ENCODE measurements around the gene FBXW11.

Gene FBXW11

DNA sequence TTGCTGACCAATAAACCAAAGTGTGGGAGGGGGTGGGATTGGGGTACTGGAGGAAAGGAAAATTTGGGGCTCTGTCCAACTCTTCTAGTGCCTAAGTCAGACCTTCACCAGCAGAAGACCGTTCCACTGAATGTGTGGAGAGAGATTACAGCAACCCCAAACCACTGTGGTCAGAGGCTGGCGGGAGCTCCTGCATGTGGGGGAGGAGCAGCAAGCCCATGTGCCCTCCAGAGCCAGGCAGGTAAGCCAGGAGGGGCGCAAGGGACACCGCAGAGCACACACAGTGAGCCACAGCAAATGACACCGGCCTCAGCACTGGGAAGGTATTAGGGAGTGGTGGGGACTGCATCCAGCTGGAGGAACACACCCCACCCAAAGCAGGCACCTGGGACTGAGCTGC is 158.0 kb downstream of the FBXW11 start:
- Mint-ChIP-seq H3K36me3 (ENCODE audit: low read depth) (peaks cover 11% of the 10 kb centered on the region), H3K4me1 (ENCODE audit: low read depth) (peaks cover 24% of the 10 kb centered on the region), H3K4me3 (no peak overlapping the region), H3K27me3 (no peaks in the 10 kb centered on the region), H3K27ac (no peak overlapping the region), H3K9me3 (no peaks in the 10 kb centered on the region)
- intact Hi-C loops (cut with micrococcal nuclease): loop anchor here (10.0 kb wide), 1 partner anchor 364 kb away; no protein-coding TSS in a partner anchor

DNA sequence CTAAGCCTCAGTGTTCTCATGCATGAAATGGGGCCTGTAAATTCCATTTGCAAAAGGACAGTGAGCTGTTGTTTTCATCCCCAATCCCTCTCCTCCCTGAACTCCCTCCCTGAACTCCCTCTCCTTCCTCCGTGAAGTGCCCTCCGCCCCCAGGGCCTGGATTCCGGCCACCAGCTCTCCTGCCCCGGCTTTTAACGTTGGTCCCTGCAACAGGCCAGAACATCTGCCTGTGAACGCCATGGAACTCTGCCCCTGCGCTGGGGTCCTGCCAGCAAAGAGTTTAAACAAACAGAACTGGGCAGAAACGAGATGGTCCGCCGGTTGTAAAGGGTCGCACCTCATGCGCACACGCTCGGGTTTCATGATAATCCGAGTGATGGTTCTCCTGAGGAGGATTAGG is 158.4 kb downstream of the FBXW11 start:
- intact Hi-C loops (cut with micrococcal nuclease): loop anchor here (10.0 kb wide), 1 partner anchor 363 kb away; no protein-coding TSS in a partner anchor
- H3K27me3 Mint-ChIP-seq: no peaks in the 10 kb centered on the region
- H3K36me3 Mint-ChIP-seq (ENCODE audit: low read depth): peaks cover 11% of the 10 kb centered on the region
- H3K27ac Mint-ChIP-seq: no peak overlapping the region
- H3K4me3 Mint-ChIP-seq: no peak overlapping the region
- H3K4me1 Mint-ChIP-seq (ENCODE audit: low read depth): peaks cover 25% of the 10 kb centered on the region
- no peaks in the 10 kb centered on the region for H3K9me3 Mint-ChIP-seq

- Mint-ChIP-seq H3K4me1 (ENCODE audit: low read depth) (peaks cover 25% of the 10 kb centered on the region), H3K4me3 (no peak overlapping the region), H3K9me3 (no peaks in the 10 kb centered on the region), H3K36me3 (ENCODE audit: low read depth) (peaks cover 11% of the 10 kb centered on the region), H3K27ac (peak overlapping the region; percentile 22), H3K27me3 (peaks cover under 1% of the 10 kb centered on the region)
- intact Hi-C loops (cut with micrococcal nuclease): loop anchor here (10.0 kb wide), 1 partner anchor 362 kb away; no protein-coding TSS in a partner anchor
These were observed 159.4 kb downstream of the FBXW11 start for GRCh38 chr5:171847026-171847425.

DNA sequence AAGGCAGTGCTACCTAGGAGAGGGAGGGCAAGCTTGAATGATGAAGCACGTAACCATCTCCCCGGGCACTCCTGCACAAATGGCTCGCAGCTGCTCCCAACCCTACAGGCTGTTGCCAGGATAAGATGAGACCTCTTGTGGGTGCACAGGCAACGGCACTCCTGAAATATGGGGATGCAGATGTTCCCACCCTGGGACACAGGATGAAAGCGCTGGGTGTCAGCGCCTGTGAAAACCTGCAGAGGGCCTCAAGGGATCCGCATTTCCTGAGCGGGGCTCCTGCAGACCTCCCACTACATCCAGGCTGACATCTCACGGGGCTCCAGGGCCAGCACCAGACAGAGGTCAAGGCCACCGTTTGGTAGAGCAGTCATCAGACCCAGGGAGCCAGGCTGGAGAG is 160.1 kb downstream of the FBXW11 start:
- intact Hi-C loops (cut with micrococcal nuclease): loop anchor here (10.0 kb wide), 1 partner anchor 362 kb away; no protein-coding TSS in a partner anchor
- H3K27me3 Mint-ChIP-seq: peaks cover 4% of the 10 kb centered on the region
- H3K9me3 Mint-ChIP-seq: no peaks in the 10 kb centered on the region
- peaks cover 31% of the 10 kb centered on the region for H3K4me1 Mint-ChIP-seq (ENCODE audit: low read depth)
- no peak overlapping the region for H3K27ac Mint-ChIP-seq
- H3K4me3 Mint-ChIP-seq: no peak overlapping the region
- H3K36me3 Mint-ChIP-seq (ENCODE audit: low read depth): peaks cover 11% of the 10 kb centered on the region

DNA sequence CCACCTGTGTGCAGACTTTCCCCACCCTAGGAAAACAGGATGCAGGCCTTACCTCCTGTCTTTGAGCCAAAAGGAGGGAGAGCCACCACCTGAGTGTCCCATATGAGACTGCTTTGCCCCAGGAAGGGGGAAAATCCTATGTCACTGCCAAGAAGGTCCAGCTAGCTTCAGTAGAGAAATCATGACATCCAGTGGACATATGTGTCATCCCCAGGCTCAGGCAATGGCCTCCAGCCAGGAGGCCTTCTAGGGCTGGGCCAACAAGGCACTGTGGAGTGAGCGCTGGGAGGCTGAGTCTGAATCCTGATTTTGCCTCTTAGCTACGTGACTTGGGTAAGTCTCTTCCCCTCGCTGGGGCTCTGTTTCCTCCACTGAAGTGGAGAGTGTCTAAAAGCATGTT is 160.6 kb downstream of the FBXW11 start:
- Mint-ChIP-seq H3K27me3 (peaks cover 4% of the 10 kb centered on the region), H3K4me3 (no peak overlapping the region), H3K27ac (peak overlapping the region; percentile 54), H3K4me1 (ENCODE audit: low read depth) (peaks cover 35% of the 10 kb centered on the region), H3K36me3 (ENCODE audit: low read depth) (peaks cover 11% of the 10 kb centered on the region), H3K9me3 (no peaks in the 10 kb centered on the region)
- intact Hi-C loops (cut with micrococcal nuclease): loop anchor here (10.0 kb wide), 1 partner anchor 361 kb away; no protein-coding TSS in a partner anchor

DNA sequence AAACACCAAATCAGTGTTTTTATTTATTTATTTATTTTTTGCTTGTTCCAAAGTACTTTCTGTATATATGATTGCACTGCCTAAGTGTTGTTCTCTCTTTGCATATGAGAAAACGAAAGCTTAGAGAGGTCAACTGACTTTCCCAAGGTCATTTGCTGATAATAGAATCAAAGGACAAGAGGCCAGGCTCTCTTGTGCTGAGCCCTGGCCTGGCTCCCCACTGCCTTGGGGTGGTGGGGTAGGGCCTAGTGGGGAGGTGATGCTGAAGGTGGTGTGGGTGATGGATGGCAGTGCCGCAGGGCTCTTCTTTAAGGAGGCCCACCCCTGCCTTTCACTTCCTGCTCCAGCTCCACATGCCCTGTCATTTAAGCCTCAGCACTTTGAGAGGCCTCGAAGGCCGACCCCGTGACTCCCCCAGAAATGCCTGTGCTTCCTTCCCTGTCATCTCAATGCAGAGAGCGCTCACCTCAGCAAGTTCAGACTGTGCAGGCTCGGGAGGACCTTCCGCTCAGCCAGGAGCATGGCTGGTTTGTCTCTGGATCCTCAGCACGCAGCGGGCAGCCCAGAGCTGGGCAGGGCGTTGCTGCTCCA is 161.3 kb downstream of the FBXW11 start:
- peaks cover 43% of the 10 kb centered on the region for H3K4me1 Mint-ChIP-seq (ENCODE audit: low read depth)
- H3K27me3 Mint-ChIP-seq: peaks cover 4% of the 10 kb centered on the region
- peaks cover 11% of the 10 kb centered on the region for H3K36me3 Mint-ChIP-seq (ENCODE audit: low read depth)
- intact Hi-C loops (cut with micrococcal nuclease): loop anchor here (10.0 kb wide), 1 partner anchor 360 kb away; no protein-coding TSS in a partner anchor
- H3K27ac Mint-ChIP-seq: peak overlapping the region; percentile 54
- H3K9me3 Mint-ChIP-seq: no peaks in the 10 kb centered on the region
- H3K4me3 Mint-ChIP-seq: no peak overlapping the region

DNA sequence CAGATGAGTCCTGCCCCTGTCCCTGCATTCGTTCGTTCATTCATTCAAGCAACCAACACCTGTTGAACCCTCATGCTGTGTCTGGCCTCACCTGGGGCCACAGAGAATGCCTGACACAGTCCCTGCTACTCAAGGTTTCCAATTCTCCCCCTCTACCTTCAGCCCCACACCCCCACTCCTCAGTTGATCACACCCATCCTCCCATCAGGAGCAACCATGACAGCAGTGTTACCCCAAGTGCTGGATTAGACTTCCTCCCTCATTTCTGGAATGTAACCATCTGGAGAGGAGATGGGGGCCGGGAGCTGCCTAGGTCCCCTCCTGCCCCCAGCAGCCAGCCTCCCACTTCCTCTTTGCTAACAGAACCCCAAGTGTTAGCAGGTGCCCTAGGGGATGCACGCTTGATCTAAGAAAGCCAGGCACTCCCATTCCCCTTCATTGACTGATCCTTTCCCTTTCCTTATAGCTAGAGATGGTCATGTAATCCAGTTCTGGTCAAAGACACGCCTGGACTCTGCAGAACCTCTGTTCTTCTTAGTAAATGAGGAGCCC is 163.6 kb downstream of the FBXW11 start:
- H3K4me1 Mint-ChIP-seq (ENCODE audit: low read depth): peaks cover 61% of the 10 kb centered on the region
- no peak overlapping the region for H3K27ac Mint-ChIP-seq
- peaks cover 5% of the 10 kb centered on the region for H3K36me3 Mint-ChIP-seq (ENCODE audit: low read depth)
- intact Hi-C loops (cut with micrococcal nuclease): loop anchor here (10.0 kb wide), 1 partner anchor 358 kb away; no protein-coding TSS in a partner anchor
- H3K27me3 Mint-ChIP-seq: peaks cover 4% of the 10 kb centered on the region
- no peaks in the 10 kb centered on the region for H3K9me3 Mint-ChIP-seq
- no peak overlapping the region for H3K4me3 Mint-ChIP-seq

DNA sequence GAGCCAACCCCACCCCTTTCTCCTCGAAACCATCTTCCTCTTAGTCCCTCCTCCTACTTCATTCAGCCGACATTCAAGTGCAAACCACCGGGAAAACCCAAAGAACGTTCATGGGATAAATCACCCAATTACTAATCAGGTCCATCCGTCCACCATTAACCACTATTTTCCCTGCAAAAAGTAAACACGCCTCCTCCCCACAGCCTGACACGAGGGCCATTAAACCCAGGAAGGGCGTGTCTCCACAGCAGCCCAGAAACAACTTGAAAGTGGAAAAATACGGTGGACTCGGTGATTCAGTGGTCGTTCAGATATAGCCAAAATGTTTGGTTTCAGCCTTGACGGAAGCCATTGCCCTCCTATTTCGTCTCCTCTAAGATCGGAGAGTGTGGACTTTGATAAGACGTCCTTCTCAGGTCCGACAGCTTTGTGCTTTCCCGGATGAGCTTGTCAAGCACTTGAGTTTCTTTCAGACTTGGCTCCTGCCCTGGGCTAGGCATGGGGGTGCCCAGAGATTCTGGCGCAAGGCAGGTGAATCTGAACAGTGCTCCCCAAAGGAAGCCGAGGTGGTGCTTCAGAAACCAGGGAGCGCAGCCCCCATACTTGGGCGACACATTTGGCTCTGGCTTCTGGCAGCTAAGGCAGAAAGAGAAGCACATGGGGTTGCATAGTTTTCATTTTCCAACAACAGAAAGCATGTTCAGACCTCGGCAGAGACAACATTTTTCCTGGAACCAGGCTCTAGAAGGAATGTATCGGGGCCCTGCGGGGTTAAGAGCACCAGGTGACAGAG is 164.3 kb downstream of the FBXW11 start:
- H3K9me3 Mint-ChIP-seq: no peaks in the 10 kb centered on the region
- H3K27me3 Mint-ChIP-seq: peaks cover 4% of the 10 kb centered on the region
- peaks cover 61% of the 10 kb centered on the region for H3K4me1 Mint-ChIP-seq (ENCODE audit: low read depth)
- intact Hi-C loops (cut with micrococcal nuclease): loop anchor here (10.0 kb wide), 1 partner anchor 357 kb away; no protein-coding TSS in a partner anchor
- peak overlapping the region; percentile 16 for H3K27ac Mint-ChIP-seq
- H3K4me3 Mint-ChIP-seq: no peak overlapping the region
- H3K36me3 Mint-ChIP-seq (ENCODE audit: low read depth): no peaks in the 10 kb centered on the region

- H3K4me3 Mint-ChIP-seq: peak overlapping the region; percentile 45
- intact Hi-C loops (cut with micrococcal nuclease): loop anchor here (10.0 kb wide), 1 partner anchor 356 kb away; no protein-coding TSS in a partner anchor
- no peaks in the 10 kb centered on the region for H3K9me3 Mint-ChIP-seq
- H3K36me3 Mint-ChIP-seq (ENCODE audit: low read depth): no peaks in the 10 kb centered on the region
- H3K27me3 Mint-ChIP-seq: peaks cover 4% of the 10 kb centered on the region
- peaks cover 61% of the 10 kb centered on the region for H3K4me1 Mint-ChIP-seq (ENCODE audit: low read depth)
- H3K27ac Mint-ChIP-seq: peak overlapping the region; percentile 88
These were observed 165.5 kb downstream of the FBXW11 start for GRCh38 chr5:171840711-171841522.

DNA sequence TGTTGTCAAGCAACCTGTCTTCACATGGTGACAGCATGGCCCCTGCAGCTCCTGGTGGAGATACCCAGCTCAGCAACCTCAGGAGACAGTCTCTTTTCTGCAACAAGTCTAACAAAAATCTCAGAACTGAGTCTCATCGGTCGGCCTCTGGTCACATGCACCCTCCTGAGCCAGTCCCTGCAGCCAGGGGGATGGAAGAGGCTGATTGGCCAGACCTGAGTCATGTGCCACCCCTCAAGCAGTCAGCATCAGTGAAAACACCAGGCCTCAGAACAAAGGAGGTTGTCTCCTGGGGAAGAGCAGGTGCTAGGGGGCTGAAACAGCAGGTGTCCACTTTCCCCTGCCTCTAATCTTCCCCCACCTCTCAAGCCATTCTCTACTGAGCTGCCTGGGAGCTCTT is 166.4 kb downstream of the FBXW11 start:
- Mint-ChIP-seq H3K9me3 (no peaks in the 10 kb centered on the region), H3K4me3 (no peak overlapping the region), H3K4me1 (ENCODE audit: low read depth) (peaks cover 53% of the 10 kb centered on the region), H3K27me3 (peaks cover 4% of the 10 kb centered on the region), H3K36me3 (ENCODE audit: low read depth) (no peaks in the 10 kb centered on the region), H3K27ac (peak overlapping the region; percentile 88)
- intact Hi-C loops (cut with micrococcal nuclease): loop anchor here (10.0 kb wide), 1 partner anchor 355 kb away; no protein-coding TSS in a partner anchor

DNA sequence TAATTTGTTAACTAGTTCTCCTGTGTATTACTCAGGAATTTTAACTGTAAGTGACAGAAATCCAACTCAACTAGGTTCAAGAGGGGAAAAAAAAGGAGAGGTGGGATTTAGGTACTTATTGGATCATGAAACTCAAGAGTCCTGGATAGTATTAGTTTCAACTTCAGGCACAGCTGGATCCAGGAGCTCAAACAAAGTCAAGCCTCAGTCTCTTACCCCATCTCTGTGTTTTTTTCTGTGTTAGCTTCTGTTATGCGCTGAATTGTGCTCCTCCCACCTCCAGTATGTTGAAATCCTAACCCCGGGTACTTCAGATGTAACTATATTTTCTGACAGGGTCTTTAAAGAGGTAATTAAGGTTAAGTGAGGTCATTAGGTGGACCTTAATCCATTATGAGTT is 167.3 kb downstream of the FBXW11 start:
- H3K27me3 Mint-ChIP-seq: peaks cover 4% of the 10 kb centered on the region

GRCh38 chr5:171838066-171838465 is 168.4 kb downstream of the FBXW11 start:
- Mint-ChIP-seq H3K27ac (no peak overlapping the region), H3K4me1 (ENCODE audit: low read depth) (peaks cover 48% of the 10 kb centered on the region), H3K4me3 (no peak overlapping the region), H3K9me3 (peaks cover 5% of the 10 kb centered on the region), H3K27me3 (peaks cover 4% of the 10 kb centered on the region), H3K36me3 (ENCODE audit: low read depth) (no peaks in the 10 kb centered on the region)
- intact Hi-C loops (cut with micrococcal nuclease): no loop called here

More for the DNA sequence above, 167.3 kb downstream of the FBXW11 start:
- Mint-ChIP-seq H3K4me1 (ENCODE audit: low read depth) (peaks cover 50% of the 10 kb centered on the region), H3K27ac (peak overlapping the region; percentile 54), H3K4me3 (no peak overlapping the region), H3K9me3 (no peaks in the 10 kb centered on the region), H3K36me3 (ENCODE audit: low read depth) (no peaks in the 10 kb centered on the region)
- intact Hi-C loops (cut with micrococcal nuclease): no loop called here

GRCh38 chr5:171837522-171837921 is 168.9 kb downstream of the FBXW11 start:
- H3K4me3 Mint-ChIP-seq: no peak overlapping the region

More at GRCh38 chr5:171837522-171837921, 168.9 kb downstream of the FBXW11 start:
- Mint-ChIP-seq H3K27me3 (peaks cover 4% of the 10 kb centered on the region), H3K4me1 (ENCODE audit: low read depth) (peaks cover 43% of the 10 kb centered on the region), H3K9me3 (peaks cover 8% of the 10 kb centered on the region), H3K36me3 (ENCODE audit: low read depth) (no peaks in the 10 kb centered on the region), H3K27ac (no peak overlapping the region)
- intact Hi-C loops (cut with micrococcal nuclease): no loop called here

Measured in dendritic cell treated with granulocyte-macrophage colony-stimulating factor and Interleukin-4, amounts not matched to agents 40 ng/mL and 50 ng/mL, for 4 days (primary cell).